A204.1 (cell line): ENCODE results near the gene RERE.
"Not testable (repeated sequence)": the region's sequence is repeated elsewhere in the genome, so short reads cannot be mapped to it uniquely, and the experiment has no call there.

Experiments
- FAIRE-seq: peaks from 2 replicates; lab custom pipeline; 2012; peaks lifted over from hg19 to GRCh38; lab: Jason Lieb, UNC

RERE gene

DNA sequence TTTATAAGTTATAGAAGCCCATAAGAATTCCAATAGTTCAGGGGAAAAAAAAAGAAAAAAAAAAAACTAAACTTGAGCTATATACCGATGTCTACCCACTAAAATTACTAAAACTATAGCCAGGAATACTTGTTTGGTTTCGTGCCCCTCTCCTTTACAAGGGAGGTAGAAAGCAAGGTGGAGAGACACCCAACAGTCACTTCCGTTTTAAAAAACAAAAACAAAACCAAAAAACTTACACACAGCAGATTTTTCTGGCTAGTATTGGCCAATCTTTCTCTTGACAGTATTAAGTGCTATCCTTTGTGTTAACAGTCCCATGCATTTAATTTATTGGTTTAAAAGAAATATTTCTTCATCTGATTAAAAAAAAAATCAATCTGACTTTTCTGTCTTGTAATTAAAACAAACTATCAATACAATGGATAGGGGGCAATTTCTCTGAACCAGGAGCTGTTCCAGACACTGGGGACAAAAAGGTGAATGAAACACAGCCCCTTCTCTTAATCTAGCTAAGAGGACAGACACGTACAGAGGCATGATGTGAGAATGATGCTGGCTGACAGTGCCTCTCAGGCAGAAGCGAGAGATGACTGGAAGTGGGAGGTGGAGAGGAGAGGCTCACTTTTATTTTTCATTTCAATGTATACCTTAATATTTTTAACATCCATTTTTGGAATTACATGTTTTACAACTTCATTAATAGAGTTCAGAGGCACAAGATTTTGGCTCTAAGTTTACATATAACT lies 214.8 kb downstream of the RERE start:
- FAIRE-seq: no peak

DNA sequence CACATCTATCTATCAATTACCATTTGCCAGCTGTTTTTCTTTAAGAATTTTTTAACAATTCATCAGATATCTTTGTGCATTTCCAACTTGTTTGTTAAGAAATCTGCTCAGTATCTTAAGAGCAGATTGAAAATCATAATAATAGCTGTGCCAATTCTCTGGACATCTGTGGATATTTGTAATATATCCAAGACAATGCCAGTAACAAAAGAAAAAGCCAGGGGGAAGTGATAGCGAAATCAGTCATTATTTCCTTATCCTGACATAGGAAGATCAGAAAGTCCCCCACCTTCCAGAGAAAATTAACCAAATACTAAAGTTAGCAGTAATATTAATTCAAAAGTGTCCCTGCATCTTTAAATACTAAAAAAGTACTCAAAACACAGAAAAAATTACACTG lies 217.1 kb downstream of the RERE start:
- no peak for FAIRE-seq

DNA sequence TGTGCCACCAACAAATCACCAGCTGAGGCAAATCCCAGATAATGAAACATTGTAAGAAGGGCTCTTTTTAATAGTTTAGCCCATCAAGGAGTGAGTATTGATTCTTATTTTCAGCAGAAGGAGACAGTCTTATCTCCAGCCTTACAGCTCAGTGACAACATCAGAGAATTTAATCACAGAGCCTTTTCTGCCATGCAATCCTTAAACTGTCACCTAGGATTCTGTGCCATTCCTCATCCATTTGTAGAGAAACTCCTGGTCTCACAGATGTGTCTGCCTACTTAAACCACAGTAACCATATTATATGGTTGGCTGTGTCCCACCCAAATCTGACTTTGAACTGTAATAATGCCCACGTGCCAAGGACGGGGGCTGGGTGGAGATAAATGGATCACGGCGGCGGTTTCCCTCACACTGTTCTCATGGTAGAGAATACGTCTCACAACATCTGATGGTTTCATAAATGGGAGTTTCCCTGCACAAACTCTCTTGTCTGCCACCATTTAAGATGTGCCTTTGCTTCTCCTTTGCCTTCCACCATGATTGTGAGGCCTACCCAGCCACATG lies 217.7 kb downstream of the RERE start:
- no peak for FAIRE-seq

DNA sequence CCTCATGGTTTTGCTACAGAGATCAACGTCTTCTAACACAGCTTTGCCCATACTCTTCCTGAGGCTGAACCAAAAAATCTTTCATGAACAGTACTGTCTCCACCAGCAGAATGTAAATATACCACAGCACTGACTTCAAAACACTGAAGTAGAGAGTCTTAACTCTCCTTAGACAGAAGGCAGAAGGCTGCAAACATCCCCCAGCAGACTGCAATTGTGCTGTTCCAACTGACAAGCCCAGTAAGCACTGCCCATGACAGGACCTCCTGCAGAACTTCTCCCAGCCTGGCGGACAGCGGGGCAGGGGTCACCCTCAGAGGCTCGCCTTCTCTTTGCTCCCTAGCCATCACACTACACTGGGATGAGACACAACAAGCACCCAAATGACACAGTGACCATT lies 218.7 kb downstream of the RERE start:
- no peak for FAIRE-seq

DNA sequence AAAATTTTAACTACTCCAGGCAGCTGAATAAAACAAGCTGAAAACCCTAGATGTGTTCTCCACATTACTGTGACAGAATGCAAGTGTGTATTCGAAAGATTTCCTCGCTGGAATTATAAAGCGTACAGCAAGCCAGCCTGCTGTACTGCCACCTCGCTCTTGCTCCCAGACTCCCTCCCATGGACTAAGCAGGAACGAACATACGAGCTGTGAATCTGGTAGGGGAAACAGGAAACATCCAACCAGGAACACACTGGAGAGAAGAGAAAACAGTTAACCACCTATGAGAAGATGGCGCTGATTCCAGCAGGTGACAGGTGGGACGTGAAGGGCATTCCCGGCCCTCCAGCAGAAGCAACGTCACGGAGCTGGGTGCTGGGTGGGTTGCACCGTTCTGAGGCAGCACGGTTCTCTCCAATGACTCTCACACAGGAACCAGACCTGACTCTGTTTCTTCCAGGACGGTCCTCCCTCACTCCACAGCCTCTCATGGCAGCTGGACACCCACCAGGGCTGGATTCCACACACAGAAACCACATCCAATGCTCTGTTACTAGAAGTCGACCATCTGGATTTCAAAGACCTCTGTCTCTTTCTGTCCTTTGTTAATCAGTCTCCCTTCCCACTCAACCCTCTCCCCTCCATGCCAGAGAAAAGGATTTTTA lies 219.2 kb downstream of the RERE start:
- FAIRE-seq: no peak

DNA sequence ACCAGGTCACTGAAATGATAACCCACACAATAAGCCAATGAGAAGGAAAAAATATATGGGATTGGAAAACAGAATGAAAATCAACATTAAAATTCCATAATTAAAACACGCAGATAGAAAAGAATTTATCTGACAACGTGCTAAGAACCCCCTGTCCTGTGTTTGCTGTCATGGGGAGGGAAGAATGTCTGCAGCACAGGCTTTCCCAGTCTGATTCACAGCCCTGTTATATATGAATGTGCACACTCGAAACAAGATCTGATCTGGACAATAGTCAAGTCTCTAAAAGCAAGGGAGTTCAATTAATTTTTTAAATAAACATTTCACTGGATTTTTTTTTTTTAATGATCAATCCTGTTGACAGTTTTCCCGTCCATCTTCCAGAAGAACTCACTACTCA lies 220.0 kb downstream of the RERE start:
- FAIRE-seq: no peak

DNA sequence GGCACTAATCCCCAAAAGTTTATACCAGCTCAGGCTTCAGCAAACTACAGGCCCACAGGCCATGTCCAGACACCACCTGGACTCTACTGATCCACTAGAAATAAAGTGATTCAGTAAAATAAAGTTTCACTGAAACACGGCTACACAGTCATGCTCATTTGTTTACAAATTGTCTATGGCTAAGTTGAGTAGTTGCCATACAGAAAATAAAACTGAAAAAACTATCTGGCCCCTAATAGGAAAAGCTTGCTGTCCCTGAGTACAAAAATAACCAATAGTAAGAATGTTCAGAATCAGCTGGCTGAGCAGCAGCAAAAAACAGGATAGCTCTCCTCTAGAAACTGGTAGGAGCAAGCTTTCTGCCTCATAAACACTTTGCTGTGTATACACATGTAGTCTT lies 221.5 kb downstream of the RERE start:
- FAIRE-seq: no peak

DNA sequence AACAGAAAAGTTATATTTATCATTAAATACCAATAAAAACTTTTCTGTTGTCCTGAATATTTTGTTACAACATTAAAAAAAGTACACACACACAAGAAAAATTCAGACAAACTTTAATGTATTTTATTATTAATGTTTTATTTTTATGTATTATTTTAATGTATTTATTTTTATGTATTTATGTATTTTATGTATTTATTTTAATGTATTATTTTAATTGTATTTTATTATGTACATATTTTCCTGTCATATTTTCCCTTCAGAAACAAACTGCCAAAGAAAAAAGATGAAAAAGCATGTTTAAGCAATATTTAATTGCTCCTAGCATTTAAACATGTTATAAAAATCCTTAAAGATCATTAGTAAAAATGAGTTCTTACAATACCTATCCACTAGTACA lies 222.1 kb downstream of the RERE start:
- peak; percentile 94 for FAIRE-seq

DNA sequence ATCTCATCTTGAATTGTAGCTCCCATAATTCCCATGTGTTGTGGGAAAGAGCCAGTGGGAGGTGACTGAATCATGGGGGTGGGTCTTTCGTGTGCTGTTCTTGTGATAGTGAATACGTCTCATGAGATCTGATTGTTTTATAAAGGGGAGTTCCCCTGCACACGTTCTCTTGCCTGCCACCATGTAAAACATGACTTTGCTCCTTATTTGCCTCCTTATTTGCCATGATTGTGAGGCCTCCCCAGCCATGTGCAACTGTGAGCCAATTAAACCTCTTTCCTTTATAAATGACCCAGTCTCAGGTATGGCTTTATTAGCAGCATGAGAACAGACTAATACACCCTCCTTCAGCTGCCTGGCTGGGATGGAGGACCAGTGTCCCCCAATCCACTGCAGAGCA lies 224.1 kb downstream of the RERE start:
- FAIRE-seq: not testable (repeated sequence)

DNA sequence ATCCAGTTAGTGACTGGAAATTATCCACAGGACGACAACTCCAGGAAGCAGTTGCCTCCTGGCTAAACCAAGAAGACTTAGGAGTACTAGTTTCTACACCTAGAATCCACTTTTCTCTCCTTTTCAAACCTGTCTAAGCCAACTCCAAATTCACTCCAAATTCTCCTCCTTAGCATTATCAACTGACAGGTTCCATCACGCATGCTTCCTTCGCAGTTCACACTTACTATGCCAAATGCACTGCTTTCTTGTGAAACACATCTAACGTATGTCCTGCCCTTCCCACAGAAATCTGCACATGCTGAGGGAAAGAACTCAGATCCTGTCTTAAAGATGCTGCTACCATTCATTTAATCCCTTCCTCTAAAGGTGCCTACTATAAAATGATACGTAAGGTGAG lies 225.9 kb downstream of the RERE start:
- no peak for FAIRE-seq

DNA sequence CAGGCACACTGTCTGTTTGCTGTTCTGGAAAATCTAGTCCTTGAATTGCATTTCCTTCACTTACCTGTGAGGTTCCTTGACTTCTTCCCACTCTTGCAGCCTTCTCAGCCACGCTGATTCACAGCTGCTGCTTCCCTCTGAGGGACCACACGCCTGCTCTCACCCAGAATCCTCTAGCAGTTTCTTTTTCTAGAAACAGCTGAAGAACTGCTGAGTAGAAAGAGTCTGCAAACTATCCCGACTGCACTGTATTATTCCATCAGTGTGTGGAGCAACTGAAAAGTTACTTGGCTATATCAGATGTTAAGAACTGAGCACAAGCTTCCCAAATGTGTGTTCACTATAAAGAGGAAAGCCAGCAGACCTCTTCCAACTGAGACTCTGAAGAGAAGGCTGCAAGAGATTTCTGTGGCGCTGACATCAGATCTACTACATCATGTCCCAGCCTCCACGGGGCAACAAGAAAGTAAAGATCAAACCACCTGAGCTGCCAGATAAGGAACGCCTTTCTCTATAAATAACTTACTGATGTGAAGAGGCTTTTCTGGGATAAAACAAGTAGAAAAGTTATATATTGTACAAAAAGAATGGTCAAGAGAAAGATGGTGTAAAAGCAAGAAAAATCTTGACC lies 226.6 kb downstream of the RERE start:
- FAIRE-seq: no peak

DNA sequence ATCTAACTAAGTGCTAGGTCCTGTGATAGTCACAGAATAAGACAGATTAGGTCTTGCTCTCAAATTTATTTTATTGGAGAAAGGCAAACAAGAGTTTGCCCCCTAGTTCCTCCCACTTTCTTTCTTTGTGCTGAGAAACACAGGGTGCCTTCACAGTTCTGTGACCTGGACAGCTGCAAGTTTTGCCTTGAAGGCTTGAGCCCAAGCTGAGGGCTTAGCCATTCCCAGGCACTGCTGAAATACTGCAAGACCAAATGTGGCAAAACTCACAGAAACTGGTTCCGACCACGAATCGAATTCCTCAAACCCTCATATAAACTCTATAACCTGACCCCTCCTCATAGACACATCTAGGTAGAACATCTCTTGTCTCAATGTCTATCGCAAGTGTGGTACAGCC lies 227.9 kb downstream of the RERE start:
- FAIRE-seq: no peak

DNA sequence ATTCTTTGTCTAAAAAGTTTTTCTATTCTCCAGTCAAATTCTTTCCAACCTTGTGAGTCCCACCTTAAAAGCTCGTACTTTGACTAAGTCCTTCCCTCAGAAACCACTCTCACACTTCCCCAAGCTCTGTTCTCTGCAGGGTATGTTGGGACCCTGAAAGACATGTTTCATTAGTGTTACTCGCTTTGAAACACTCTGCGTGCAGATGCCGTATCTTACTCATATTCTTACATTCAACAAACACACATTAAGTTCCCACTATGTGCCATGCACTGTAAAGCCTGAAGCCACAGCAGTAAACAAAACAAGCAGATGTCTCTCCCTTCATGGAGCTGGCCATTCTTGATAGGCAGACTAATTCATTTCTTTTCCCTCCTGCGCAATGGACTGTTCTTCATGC lies 229.7 kb downstream of the RERE start:
- FAIRE-seq: no peak

DNA sequence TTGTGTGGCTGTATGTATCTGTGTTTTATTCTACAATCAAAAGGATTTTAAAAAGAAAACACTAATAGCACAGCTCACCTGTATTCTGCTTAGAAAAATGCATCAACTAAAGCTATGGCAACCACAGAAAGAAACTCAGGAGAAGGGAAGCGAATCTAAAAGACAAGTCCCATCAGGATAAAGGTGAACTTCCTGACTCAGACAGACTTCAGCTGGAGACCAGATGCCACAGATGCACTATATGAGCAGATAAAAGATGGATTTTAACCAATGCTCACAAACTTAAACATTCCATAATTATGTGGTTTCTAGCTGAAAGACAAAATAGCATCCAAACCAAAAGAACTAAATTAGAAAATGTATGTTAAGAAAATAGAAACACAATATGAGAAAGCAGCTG lies 231.0 kb downstream of the RERE start:
- FAIRE-seq: no peak

DNA sequence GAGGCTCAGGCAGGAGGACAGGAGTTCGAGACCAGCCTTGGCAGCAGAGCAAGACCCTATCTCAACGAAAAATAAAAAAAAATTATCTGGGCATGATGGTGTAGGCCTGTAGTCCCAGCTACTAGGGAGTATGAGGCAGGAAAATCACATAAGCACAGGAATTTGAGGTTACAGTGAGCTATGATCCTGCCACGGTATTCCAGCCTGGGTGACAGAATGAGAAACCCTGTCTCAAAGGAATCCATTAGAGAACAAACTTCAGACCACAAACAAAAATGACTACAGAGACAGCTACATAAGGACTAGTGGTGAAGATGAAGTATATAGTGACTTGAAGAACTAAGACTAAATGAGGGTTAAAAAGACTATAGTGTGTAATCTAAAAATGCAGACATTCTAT lies 233.1 kb downstream of the RERE start:
- no peak for FAIRE-seq

DNA sequence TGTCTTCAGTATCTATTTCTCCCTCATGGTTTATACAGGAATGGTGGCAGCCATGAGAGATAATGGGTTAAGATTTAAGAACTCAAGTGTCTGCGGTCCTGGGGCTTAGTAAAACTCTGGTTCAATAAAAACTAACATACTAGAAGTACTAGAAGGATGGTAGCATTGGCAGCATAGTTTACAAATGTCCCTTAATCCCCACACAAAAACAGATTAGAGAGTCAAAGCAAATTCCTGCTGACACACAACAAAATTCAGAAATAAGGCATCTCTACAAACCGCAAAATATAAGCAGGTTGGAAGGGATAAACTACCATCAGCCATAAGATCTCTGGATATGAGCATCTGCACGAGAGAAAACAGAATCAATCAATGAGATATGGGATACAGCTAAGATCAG lies 234.4 kb downstream of the RERE start:
- no peak for FAIRE-seq

DNA sequence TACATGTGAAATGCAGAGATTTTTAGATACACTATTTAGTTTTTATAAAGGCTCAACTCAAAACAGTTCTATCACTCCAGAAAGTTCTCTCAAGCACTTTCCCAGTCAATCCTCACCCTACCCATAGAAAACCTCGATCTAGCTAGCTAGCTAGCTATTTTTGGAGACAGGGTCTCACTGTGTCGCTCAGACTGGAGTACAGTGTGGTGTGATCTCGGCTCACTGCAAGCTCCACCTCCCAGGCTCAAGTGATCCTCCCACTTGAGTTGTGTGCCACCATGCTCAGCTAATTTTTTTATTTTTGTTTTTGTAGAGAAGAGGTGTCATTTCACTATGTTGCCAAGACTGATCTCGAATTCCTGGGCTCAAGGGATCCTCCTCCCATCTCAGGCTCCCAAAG lies 236.9 kb downstream of the RERE start:
- FAIRE-seq: no peak

DNA sequence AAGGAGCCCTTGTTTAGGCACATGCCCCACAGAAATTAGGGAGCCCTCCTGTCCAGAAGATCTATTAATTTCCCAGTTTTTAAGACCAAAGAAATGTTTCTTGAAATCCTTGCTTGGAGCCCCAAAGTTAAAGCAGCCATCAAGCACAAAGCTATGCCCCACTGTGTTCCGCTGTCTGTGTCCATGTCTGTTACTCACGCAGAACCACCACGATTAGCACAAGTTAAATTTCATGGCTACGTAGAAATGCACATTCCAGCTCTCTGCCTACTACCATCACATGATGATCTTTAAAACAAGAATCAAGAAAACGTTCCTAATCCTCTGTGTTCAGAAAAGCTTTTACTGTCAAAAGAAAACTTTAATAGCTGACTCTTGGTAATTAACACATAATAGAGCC lies 238.5 kb downstream of the RERE start:
- FAIRE-seq: no peak

DNA sequence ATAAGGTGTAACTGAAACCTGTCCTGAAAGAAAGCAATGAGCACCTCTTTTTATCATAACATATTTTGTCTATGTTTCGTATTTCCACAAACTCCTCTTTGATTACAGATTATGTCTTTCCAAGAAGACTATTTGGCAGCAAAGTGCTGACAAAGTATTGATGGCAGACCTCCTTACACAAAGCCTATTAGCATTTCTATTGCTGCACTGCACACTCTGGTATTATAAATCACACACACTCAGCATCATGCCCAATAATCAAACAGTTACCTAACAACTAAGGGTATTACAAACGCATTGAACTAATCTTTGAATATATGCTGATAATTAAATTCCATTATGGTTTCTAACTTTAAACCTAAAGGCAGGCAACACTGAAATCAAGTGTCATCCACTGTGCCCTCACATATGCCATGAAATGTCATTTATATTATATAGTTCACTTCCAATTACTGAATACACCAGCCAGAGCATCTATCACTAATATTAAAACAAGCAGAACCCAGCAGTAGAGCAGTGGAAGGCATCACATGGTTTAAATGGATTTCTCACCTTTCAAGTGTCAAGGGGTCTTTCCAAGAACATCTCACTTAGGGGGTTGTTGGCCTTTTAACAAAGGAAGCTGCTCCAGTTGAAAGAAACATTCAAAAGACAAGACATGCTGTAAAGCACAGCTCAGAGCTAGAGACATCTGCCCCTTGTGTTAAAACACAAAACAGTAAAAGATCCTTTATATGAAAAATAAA lies 239.1 kb downstream of the RERE start:
- no peak for FAIRE-seq

DNA sequence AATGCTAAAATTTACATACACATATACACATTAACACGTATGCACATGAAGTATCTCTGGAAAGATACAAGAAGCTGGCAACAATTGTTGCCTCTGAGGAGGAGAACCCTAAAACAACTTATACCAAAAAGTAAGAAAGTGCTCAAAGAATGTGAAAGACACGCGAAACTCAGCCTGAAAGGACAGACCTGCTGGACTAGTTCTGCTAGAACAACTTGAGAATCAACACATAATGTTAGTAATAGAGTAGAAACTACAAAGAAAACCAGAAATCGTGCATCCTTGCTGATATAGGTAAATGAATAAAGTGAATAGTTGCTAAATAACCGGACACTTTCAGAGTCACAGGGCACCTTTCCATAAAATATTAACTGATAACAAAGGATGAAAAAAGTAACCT lies 242.5 kb downstream of the RERE start:
- FAIRE-seq: no peak

DNA sequence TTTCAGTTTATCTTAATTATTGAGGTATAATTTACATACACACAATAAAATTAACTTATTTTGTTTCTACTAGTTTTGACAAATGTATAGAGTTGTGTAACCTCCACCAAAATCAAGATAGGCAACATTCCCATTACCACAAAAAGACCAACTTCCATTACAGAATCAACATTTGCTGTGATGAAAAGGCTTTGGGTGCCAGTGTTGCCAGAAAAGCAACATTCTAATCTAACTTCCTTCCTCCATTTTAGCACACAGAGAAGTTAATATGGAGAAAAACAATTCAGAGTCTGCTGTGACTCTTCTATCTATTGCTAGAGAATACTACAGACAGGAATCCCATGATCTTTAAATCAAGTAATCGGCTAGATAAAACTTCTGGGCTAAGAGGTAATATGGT lies 245.3 kb downstream of the RERE start:
- FAIRE-seq: no peak

DNA sequence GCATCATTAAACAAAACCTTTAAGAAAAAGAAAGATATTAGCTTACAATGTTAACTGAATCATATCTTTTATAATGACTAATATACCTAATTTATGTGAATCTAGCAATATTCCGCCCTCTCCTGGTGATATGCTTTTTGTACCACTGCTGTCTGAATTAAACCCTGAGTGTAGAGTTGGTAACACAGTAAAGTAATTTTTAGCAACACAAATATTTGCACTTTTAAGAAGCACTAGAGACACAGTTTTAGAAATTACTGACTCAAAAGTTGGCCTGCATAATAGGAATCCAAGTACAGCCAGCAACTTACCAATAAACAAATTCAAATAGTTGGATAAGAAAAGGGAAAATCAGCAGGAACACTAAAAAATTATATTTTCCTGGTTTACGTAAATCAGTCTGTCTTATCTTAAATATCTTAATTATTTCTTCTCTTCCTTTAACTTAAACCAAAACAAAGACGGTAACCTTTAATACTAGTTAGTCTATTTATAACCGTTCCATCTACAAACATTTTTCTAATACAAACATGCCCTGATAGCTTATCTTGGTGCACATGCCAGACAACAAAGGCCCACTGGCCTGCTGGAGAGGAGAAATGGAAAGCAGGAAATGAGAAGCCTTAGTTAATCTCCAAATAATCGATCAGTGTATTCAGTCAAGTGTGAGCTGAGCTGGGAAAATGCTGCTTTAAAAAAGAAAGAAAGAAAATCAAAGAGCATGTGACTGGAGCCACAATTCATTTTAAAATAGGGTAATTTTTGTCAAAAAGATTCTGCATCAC lies 246.0 kb downstream of the RERE start:
- FAIRE-seq: peak; percentile 86
